Measurements from ENCODE around the gene GPR156.

- TF ChIP-seq EZH2 (IDR thresholded peaks at IDR 0.05; ENCODE audit: low read length) (peak; percentile 51), CTCF (optimal IDR thresholded peaks at IDR 0.05 in 1 of 3, IDR thresholded peaks at IDR 0.05 in 1 of 3, conservative IDR thresholded peaks at IDR 0.05 in 1 of 3; ENCODE audit: extremely low read depth in 1 of 3, insufficient read depth in 2 of 3, low read length in 3 of 3) (no peak)
Observed at GRCh38 chr3:120285508-120285841, 453 bp upstream of the GPR156 start.

Measured in keratinocyte (primary cell).